A549 (cell line): Measurements from ENCODE around the gene SPDYE1. TPM values are rescaled to one million over a fixed set of nuclear protein-coding genes. Genes with fewer than 3 reads are reported as not detected.
A peak's percentile ranks its signal among the peaks of the same experiment; 100 is the strongest.

Experiments
- ATAC-seq, 2 experiments: fragments of 200-7000 bp in 1 of 2; fragments of >200 bp in 1 of 2; cut with Nextera tagmentation in 1 of 2; cut with Tn5 transposase in 1 of 2; 3 replicates each; pipeline versions ENCODE4 v1.8.0 to v1.9.1; 2018 to 2020; ENCODE audit warnings: mild to moderate bottlenecking in 1 of 2, moderate library complexity in 1 of 2
- CTCF ChIA-PET: fragments of 300-600 bp; sonication (Branson Sonifier 250); formaldehyde crosslinking; extraction: SDS; loops from one replicate; lab custom pipeline; 2021; ENCODE audit warnings: antibody characterized with exemption, inconsistent platforms; lab: Yijun Ruan, JAX
- POLR2A ChIA-PET: fragments of 350-600 bp; formaldehyde crosslinking; extraction: SDS; loops from one replicate; lab custom pipeline; 2021; ENCODE audit warnings: antibody characterized with exemption, inconsistent platforms; lab: Yijun Ruan, JAX
- DNase-seq, 2 experiments: peaks; one replicate each; pipeline versions ENCODE4 v3.0.0 to v3.0.0-alpha.2; 2011 to 2016; ENCODE audit warnings: low read depth in 1 of 2, low spot score in 1 of 2
- FAIRE-seq: peaks from 2 replicates; lab custom pipeline; 2011; peaks lifted over from hg19 to GRCh38; lab: Jason Lieb, UNC
- H3K27ac ChIP-seq, 2 experiments: fragments of >200 bp; sonication (Bioruptor Twin); formaldehyde crosslinking; 3 replicates each; pipeline ENCODE4 v1.5.1; 2016 to 2017
- H3K4me1 ChIP-seq: fragments of >200 bp; sonication (Bioruptor Twin); formaldehyde crosslinking; 3 replicates; pipeline ENCODE4 v1.6.1; 2016
- H3K4me2 ChIP-seq: fragments of >200 bp; sonication (Bioruptor Twin); formaldehyde crosslinking; 3 replicates; pipeline ENCODE4 v1.6.1; 2016
- H3K4me3 ChIP-seq: fragments of >200 bp; sonication (Bioruptor Twin); formaldehyde crosslinking; 3 replicates; pipeline ENCODE4 v1.5.1; 2016
- H3K9me3 ChIP-seq: fragments of >200 bp; sonication (Bioruptor Twin); formaldehyde crosslinking; 3 replicates; pipeline ENCODE4 v1.6.1; 2016
- CBX8 ChIP-seq: fragments of 200-600 bp; sonication (generic); IDR thresholded peaks from 2 replicates; pipeline ENCODE4 v1.6.1; 2016
- CTCF ChIP-seq: fragments of >200 bp; sonication (Bioruptor Twin); formaldehyde crosslinking; IDR thresholded peaks from 3 replicates; pipeline ENCODE4 v1.5.1; 2016
- E2F6 ChIP-seq: IDR thresholded peaks from 2 replicates; pipeline ENCODE4 v1.6.1; 2012; ENCODE audit warnings: low read depth, borderline replicate concordance
- EHF ChIP-seq: fragments of 250-450 bp; sonication (Bioruptor Pico); IDR thresholded peaks from 2 replicates; pipeline ENCODE4 v1.5.0; 2020; ENCODE audit warnings: mild to moderate bottlenecking
- ESRRA ChIP-seq: fragments of 150-350 bp; IDR thresholded peaks from 2 replicates; pipeline ENCODE4 v1.6.1; 2014; ENCODE audit warnings: mild to moderate bottlenecking, low read length, borderline replicate concordance
- FOSB ChIP-seq: fragments of 250-450 bp; sonication (Bioruptor Pico); IDR thresholded peaks from 2 replicates; pipeline ENCODE4 v1.5.0; 2020; ENCODE audit warnings: mild to moderate bottlenecking, moderate library complexity
- FOSL2 ChIP-seq, 2 experiments: fragments of 450-650 bp in 1 of 2; fragments of >200 bp in 1 of 2; sonication (Bioruptor Twin) in 1 of 2; formaldehyde crosslinking; IDR thresholded peaks; 2 replicates each; pipeline versions ENCODE4 v1.5.0 to v1.6.1; 2016 to 2020; ENCODE audit warnings: mild to moderate bottlenecking in 1 of 2, moderate library complexity in 1 of 2
- GATA3 ChIP-seq: IDR thresholded peaks from 2 replicates; pipeline ENCODE4 v1.6.1; 2012; ENCODE audit warnings: borderline replicate concordance
- HEYL ChIP-seq: fragments of 250-450 bp; sonication (Bioruptor Pico); IDR thresholded peaks from 2 replicates; pipeline ENCODE4 v1.8.0; 2021; ENCODE audit warnings: mild to moderate bottlenecking, moderate library complexity
- HOXA7 ChIP-seq: fragments of 250-450 bp; sonication (Bioruptor Pico); IDR thresholded peaks from 2 replicates; pipeline ENCODE4 v1.5.0; 2020; ENCODE audit warnings: mild to moderate bottlenecking, moderate library complexity
- MYC ChIP-seq: IDR thresholded peaks from 2 replicates; pipeline ENCODE4 v1.6.1; 2012; ENCODE audit warnings: mild to moderate bottlenecking, inconsistent platforms, low read length, improper control_type of control experiment, borderline replicate concordance
- NFE2L2 ChIP-seq: fragments of 150-350 bp; conservative IDR thresholded peaks from 2 replicates; pipeline ENCODE4 v1.6.1; 2014; ENCODE audit warnings: low read length
- PHF8 ChIP-seq: fragments of 200-600 bp; sonication (generic); IDR thresholded peaks from 2 replicates; pipeline ENCODE4 v1.6.1; 2016; ENCODE audit warnings: low read depth, mild to moderate bottlenecking, antibody characterized with exemption, moderate library complexity, borderline replicate concordance
- POLR2A ChIP-seq: IDR thresholded peaks from 2 replicates; pipeline ENCODE4 v1.6.1; 2012; ENCODE audit warnings: mild to moderate bottlenecking, low read length
- RARB ChIP-seq: fragments of 250-450 bp; sonication (Bioruptor Pico); IDR thresholded peaks from 2 replicates; pipeline ENCODE4 v1.8.0; 2021; ENCODE audit warnings: mild to moderate bottlenecking, moderate library complexity
- RNF2 ChIP-seq: fragments of 200-600 bp; sonication (generic); IDR thresholded peaks from 2 replicates; pipeline ENCODE4 v1.6.1; 2016; ENCODE audit warnings: low read depth, mild to moderate bottlenecking, antibody characterized with exemption, moderate library complexity, borderline replicate concordance
- SREBF2 ChIP-seq: fragments of 450-650 bp; IDR thresholded peaks from 2 replicates; pipeline ENCODE4 v1.6.1; 2014; ENCODE audit warnings: mild to moderate bottlenecking, moderate library complexity
- TFCP2L1 ChIP-seq: fragments of 250-450 bp; sonication (Bioruptor Pico); IDR thresholded peaks from 2 replicates; pipeline ENCODE4 v1.5.0; 2021; ENCODE audit warnings: mild to moderate bottlenecking
- TP53 ChIP-seq: fragments of 250-450 bp; sonication (Bioruptor Pico); IDR thresholded peaks from 2 replicates; pipeline ENCODE4 v1.5.0; 2021; ENCODE audit warnings: mild to moderate bottlenecking, moderate library complexity
- ZNF302 ChIP-seq: fragments of 250-450 bp; sonication (Bioruptor Pico); IDR thresholded peaks from 2 replicates; pipeline ENCODE4 v1.9.0; 2021; ENCODE audit warnings: inconsistent platforms, mild to moderate bottlenecking, moderate library complexity
- ZSCAN20 ChIP-seq: fragments of 250-450 bp; sonication (Bioruptor Pico); IDR thresholded peaks from 2 replicates; pipeline ENCODE4 v1.8.0; 2022; ENCODE audit warnings: mild to moderate bottlenecking, moderate library complexity
- WGBS: methylation state at CpG from one replicate; pipeline ENCODE4 v1.1.6; 2017; ENCODE audit errors: missing lambda C conversion rate; 5-methylcytosine and 5-hydroxymethylcytosine counted together
- polyA plus RNA-seq, 4 experiments: library from polyadenylated mRNA; depleted of rRNA in 3 of 4; stranded (reverse); fragments of >200 nt; fragmentation: RNase III in 1 of 4; extraction: RNeasy Plus Mini Kit Qiagen cat#74134 plus additional on column Dnase treatment in 1 of 4; gene quantifications; 2 replicates in 3 of 4; 3 replicates in 1 of 4; pipeline ENCODE4 v1.2.3, GENCODE V29; 2011 to 2017
- TF ChIP-seq, protein P1 (sequence below): IDR thresholded peaks from 2 replicates; pipeline ENCODE4 v1.6.1; 2012
- TF ChIP-seq, protein P2 (sequence below): fragments of 250-450 bp; sonication (Bioruptor Pico); IDR thresholded peaks from 2 replicates; pipeline ENCODE4 v1.5.0; 2021; ENCODE audit warnings: mild to moderate bottlenecking, moderate library complexity, borderline replicate concordance
- TF ChIP-seq, protein P3 (sequence below): fragments of >200 bp; sonication (Bioruptor Twin); formaldehyde crosslinking; IDR thresholded peaks from 3 replicates; pipeline ENCODE4 v1.6.1; 2016
- TF ChIP-seq, protein P4 (sequence below): fragments of 200-600 bp; sonication (generic); IDR thresholded peaks from 2 replicates; pipeline ENCODE4 v1.6.1; 2016; ENCODE audit warnings: antibody characterized with exemption, mild to moderate bottlenecking, moderate library complexity

SPDYE1 gene
- polyA plus RNA-seq, 2 of the 4 experiments (the other 2 are of a cell fraction): not detected

DNA sequence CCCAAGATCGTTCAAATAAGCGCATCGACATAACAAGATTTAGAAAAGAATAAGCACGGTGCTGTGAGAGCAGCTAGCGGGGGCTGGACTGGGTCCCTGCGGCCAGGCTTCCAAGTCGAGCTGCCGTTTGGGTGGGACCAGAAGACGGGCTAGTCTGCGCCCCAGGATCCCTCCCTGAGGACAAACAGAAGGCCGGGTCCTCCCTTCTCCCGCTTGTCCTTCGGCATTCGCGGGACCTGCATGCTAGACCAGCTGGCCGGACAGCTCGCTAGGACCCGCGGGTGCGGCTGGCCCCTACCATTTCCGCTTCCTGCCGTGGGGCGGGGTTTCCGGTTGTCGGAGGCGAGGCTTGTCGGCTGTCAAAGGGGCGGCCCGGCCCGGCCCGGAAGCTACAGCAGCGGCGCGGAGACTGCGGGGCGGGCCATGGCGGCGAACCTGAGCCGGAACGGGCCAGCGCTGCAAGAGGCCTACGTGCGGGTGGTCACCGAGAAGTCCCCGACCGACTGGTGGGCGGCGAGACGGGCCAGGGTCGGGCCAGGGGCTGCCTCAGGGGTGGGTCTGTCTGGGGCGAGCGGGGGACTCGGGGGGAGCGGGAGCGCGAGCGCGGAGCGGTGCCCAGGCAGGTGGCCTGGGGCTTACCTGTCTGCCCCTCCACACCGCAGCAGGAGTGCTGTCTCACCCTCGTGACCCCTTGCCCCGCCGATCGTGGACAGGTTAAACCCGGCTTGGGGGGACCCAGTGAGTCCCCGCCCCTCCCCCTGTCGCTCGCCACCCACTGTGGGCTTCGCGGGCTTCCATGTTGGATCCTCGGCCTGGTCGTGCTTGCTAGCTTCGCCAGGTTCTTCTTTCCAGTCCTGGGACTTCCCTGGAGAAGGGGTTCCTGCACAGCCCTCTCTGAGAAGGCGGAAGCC lies 46.9 kb downstream of the SPDYE1 start, which contains the start of gene DBNL (continued):
- TF ChIP-seq SREBF2 (no peak), NFE2L2 (no peak), ZNF302 (CRISPR knock-in tag) (no peak), PHF8 (peak; percentile 38; the same call in 1 of the 2 replicates), ESRRA (no peak), RARB (CRISPR knock-in tag) (no peak), MYC (no peak), HEYL (CRISPR knock-in tag) (no peak), HOXA7 (CRISPR knock-in tag) (no peak)
- TF ChIP-seq, protein P1, sequence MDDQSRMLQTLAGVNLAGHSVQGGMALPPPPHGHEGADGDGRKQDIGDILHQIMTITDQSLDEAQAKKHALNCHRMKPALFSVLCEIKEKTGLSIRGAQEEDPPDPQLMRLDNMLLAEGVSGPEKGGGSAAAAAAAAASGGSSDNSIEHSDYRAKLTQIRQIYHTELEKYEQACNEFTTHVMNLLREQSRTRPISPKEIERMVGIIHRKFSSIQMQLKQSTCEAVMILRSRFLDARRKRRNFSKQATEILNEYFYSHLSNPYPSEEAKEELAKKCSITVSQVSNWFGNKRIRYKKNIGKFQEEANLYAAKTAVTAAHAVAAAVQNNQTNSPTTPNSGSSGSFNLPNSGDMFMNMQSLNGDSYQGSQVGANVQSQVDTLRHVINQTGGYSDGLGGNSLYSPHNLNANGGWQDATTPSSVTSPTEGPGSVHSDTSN: 0 out of 2 replicates have a peak, but pooled peaks have one; percentile 39

DNA sequence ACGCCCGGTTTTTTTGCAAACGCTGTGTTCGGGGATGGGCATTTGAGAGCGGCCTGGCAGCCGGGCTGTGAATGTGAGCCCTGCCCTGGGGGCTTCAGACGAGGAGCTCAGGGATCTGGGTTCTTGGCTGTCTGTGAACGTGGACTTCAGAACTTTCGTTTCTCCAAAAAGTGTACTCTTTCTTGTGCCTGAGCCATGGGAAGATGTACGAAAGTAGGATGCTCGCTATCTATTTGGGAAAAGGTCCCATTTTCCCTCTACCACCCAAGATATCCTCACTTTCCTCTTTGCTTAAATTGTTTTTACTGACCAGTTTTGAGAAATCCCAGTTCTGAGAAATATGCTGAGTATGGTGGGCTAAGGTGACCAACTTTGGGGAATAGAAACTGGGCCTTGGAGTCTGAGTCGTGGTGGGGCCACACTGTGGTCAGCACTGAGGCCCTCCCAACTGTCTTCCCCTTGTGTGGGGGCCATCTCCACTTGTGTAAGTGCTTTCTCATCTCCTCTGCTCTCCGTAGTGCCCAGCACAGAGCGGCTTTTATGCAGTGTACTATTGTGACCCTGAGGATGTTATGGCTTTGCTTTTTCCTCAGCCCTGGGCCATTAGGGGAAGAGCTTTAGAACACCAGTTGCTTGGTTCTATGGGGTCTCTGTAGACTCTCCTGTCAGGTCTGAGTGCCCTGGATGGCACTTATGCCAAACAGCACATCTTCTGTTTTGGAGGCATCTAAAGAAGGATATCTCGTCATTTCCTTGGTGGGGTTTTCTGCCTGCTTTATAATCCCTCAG lies 47.7 kb downstream of the SPDYE1 start:
- Histone ChIP-seq H3K4me2 (peak overlapping the region; percentile 99), H3K27ac (peak overlapping the region; percentile 87 to 96), H3K4me3 (peak overlapping the region; percentile 89), H3K9me3 (no peaks in the 10 kb centered on the region), H3K4me1 (peaks cover 5% of the 10 kb centered on the region; the same call in 1 of the 3 replicates)
- ATAC-seq (no peak; a peak in 1 of 6 replicates), FAIRE-seq (no peak), DNase-seq (no peak)
- 39% methylated on average over 15 of the region's 15 CpGs for WGBS
- TF ChIP-seq, protein P2, sequence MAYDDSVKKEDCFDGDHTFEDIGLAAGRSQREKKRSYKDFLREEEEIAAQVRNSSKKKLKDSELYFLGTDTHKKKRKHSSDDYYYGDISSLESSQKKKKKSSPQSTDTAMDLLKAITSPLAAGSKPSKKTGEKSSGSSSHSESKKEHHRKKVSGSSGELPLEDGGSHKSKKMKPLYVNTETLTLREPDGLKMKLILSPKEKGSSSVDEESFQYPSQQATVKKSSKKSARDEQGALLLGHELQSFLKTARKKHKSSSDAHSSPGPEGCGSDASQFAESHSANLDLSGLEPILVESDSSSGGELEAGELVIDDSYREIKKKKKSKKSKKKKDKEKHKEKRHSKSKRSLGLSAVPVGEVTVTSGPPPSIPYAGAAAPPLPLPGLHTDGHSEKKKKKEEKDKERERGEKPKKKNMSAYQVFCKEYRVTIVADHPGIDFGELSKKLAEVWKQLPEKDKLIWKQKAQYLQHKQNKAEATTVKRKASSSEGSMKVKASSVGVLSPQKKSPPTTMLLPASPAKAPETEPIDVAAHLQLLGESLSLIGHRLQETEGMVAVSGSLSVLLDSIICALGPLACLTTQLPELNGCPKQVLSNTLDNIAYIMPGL (CRISPR knock-in tag): no peak
- TF ChIP-seq POLR2A (no peak; the same call in 1 of the 2 replicates), RNF2 (no peak), FOSL2 (IDR thresholded peaks at IDR 0.05) (no peak), FOSL2 (CRISPR knock-in tag; IDR thresholded peaks at IDR 0.05) (no peak), SREBF2 (no peak), CTCF (no peak), ZSCAN20 (CRISPR knock-in tag) (no peak), MYC (no peak), TFCP2L1 (CRISPR knock-in tag) (no peak), FOSB (CRISPR knock-in tag) (no peak), GATA3 (no peak), TP53 (no peak), CBX8 (no peak), EHF (CRISPR knock-in tag) (no peak), E2F6 (no peak)
- TF ChIP-seq, protein P3, sequence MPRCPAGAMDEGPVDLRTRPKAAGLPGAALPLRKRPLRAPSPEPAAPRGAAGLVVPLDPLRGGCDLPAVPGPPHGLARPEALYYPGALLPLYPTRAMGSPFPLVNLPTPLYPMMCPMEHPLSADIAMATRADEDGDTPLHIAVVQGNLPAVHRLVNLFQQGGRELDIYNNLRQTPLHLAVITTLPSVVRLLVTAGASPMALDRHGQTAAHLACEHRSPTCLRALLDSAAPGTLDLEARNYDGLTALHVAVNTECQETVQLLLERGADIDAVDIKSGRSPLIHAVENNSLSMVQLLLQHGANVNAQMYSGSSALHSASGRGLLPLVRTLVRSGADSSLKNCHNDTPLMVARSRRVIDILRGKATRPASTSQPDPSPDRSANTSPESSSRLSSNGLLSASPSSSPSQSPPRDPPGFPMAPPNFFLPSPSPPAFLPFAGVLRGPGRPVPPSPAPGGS: no peak
- TF ChIP-seq, protein P4, sequence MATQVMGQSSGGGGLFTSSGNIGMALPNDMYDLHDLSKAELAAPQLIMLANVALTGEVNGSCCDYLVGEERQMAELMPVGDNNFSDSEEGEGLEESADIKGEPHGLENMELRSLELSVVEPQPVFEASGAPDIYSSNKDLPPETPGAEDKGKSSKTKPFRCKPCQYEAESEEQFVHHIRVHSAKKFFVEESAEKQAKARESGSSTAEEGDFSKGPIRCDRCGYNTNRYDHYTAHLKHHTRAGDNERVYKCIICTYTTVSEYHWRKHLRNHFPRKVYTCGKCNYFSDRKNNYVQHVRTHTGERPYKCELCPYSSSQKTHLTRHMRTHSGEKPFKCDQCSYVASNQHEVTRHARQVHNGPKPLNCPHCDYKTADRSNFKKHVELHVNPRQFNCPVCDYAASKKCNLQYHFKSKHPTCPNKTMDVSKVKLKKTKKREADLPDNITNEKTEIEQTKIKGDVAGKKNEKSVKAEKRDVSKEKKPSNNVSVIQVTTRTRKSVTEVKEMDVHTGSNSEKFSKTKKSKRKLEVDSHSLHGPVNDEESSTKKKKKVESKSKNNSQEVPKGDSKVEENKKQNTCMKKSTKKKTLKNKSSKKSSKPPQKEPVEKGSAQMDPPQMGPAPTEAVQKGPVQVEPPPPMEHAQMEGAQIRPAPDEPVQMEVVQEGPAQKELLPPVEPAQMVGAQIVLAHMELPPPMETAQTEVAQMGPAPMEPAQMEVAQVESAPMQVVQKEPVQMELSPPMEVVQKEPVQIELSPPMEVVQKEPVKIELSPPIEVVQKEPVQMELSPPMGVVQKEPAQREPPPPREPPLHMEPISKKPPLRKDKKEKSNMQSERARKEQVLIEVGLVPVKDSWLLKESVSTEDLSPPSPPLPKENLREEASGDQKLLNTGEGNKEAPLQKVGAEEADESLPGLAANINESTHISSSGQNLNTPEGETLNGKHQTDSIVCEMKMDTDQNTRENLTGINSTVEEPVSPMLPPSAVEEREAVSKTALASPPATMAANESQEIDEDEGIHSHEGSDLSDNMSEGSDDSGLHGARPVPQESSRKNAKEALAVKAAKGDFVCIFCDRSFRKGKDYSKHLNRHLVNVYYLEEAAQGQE: no peak
- ChIA-PET CTCF (interaction anchor here (0.6 kb wide), 1 partner anchor 141 kb away, joined by 3 read pairs; no protein-coding TSS in a partner anchor), POLR2A (interaction anchor here (1.6 to 2.3 kb wide), 3 partner anchors 18 to 78 kb away, joined by 3 to 12 read pairs (median 4); partner anchors contain the start of gene POLD2)
